ENCODE measurements around the gene COPZ2.
"Not testable (repeated sequence)": the region's sequence is repeated elsewhere in the genome, so short reads cannot be mapped to it uniquely, and the experiment has no call there.

The COPZ2 gene

DNA sequence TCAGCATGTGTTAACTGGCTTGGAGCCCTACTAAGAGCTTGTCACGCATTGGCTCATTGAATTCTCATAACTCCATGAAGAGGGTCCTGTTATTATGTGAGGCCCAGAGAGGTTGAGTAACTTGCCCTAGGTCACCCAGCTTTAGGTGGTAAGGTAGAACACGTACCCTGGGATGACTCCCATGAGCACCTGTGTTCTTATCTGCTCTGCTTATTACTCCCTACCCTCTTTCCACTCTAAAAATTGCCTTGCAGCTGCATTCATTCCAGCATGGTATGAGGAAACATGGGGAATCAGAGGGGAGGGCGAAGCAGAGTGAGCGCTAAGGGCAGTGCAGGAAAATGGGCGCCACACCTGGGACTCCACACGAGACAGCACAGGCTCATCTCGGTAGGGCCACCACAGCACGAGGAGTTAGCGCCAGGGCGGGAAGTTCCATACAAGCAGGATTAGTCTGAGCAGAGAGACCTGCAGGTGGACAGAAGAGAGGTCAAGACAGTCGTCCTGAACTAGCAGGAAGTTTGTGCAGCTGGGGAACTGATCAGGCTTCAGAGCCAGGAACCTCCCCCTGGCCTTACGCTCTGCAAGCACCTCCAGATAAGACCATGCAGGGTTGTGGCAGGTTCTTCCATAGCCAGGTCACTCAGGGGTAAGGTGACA, 10.1 kb downstream of the COPZ2 start:
- no peak for DNase-seq

DNA sequence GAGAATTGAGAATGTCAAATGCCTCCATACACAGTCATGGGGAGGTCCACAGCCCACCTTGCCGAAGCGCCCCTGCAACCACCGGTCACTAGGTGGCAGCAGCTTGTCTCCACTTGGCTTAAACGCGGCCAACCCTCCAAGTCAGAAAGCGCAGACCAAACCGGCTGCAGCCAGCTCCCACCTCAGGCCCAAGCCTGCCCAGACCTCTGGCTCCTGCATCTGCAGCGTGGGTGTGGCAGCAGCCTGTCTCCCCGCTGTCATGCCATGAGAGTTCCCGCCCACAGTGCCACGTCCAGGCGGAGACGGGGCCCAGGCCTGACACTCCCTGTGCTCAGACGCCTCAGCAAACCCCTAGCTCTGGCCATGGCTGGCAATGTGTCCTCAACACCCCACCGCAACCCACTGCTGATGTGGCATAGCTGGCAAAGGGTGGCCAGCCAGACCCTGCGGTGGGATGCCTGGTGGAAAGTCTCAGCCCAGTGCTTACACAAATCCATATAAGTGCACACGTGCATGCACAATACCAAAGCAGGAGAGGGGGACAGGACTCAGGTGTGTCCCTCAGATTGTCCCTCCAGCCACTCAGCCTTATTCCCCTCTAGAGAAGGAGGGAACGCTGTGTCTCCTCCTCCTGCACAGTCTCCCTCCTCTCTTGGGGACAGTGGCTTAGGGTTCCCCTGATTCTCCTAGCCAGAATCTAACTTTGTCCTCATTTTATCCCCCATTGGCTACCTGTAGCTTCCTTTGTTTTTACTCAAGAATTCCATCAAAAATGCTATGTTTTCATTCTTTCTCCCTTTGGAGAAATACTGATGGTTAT, 10.9 kb downstream of the COPZ2 start:
- peak; percentile 62 to 64 for DNase-seq

GRCh38 chr17:48025904-48026501, 11.6 kb downstream of the COPZ2 start:
- DNase-seq = no peak

DNA sequence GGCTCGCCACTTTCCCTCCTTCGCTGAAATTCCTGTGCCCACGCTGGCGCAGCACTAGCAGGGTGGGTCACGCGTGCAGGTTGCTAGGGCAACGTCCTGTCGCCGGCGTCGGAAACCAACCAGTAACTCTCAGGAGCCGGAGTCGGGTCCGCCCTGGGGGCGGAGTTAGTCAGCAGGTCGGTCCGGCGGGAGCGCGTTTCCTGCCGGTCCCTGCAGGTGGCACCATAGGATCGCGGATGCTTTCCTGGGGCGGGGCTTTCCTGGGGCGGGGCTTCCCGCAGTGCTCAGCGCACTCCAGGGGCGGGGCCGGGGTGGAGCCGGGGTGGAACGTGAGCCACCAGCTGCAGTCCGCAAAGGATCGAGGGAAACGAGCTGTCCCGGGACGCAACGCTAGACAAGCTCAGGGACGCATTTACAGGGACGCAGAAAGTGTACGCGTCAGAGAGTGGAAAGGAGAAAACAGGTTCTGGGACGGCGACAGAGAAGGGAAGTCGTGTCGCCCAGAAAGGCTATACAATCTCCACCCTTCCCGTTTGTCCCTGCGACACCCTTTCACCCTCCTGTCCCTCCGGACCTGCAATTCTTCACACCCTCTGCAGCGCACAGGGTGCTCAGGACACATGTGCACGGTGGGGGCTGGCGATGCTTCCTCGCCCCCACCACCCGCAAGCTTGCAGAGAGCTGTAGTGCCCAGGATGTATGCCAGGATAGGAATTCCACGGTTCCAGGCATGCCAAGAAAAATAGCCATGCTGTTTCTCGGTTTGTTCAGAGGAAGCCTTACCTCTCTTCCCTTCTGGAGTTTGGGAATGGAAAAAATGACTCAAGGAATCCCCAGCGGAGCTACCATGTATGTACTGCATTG, 12.3 kb downstream of the COPZ2 start:
- peak; percentile 97 to 99 for DNase-seq

DNA sequence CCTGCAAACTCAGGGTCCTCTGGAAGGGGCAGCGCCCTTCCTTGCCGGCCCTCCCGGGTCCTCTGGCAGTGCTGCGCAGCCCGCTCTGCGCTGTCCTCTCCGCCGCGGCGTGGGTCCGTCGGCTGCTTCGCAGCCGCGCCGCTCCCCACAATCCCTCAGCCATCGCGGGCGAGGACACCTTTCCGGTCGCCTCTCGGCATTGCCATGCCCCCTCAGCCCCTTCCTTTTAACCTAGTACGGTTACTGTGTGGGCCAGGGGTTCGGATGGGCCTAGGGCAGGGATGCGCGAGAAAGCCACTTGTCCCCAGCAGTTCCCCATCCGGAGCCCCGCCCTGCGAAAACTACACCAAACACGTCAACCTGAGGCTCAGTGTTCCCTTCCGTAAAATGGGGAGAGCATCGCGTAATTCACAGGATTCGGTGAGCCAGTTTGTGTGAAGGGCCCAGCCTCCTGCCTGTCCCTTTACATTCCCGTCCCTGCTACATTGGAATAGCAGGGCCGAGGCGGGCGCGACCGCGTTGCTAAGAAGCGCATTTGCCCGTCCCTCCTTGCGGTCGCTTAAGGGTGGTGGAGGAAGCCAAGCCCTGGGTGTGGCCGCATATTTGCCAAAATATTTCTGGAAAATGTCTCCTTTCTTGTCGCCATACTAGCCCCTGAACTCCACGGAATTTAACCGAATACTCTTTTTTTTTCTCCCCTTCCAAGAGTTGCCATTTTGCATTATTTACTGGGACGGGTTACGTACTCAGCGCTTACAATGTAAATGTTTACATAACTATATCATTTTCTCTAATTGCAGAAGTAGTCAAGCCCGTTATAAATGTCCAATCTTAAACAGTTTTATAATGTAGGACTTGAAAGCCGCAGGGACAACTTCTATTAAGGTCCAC, 13.2 kb downstream of the COPZ2 start:
- peak; percentile 17 for DNase-seq

GRCh38 chr17:48023400-48024148, 14.0 kb downstream of the COPZ2 start:
- DNase-seq = peak; percentile 24 to 35

GRCh38 chr17:48022901-48023300, 14.7 kb downstream of the COPZ2 start:
- no peak for DNase-seq

DNA sequence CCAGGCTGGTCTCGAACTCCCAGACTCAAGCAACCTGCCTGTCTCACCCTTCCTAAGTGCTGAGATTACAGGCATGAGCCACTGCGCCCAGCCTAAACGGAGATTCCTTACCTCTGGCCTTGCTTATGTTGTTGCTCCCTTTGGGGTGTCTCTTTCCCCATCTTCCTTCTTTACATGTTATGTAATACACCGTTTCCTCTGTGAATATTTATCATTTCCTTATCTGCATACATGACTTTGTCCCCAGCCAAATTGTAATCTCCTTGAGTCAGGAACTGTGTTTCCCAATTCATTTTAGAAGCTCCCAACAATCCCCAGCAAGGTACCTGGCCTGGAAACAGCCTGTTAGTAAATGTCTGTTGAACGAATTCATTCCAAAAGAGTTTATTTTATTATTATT, 15.7 kb downstream of the COPZ2 start:
- no peak for DNase-seq

DNA sequence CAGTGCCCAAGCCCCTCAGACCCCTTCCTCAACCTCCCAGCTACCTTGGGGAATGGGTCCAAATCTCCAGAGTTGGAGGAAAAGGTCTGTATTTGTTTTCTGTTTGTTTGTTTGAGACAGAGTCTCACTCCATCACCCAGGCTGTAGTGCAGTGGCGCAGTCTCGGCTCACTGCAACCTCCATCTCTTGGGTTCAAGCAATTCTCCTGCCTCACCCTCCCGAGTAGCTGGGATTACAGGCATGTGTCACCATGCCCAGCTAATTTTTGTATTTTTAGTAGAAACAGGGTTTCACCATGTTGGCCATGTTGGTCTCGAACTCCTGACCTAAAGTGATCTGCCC, 19.8 kb downstream of the COPZ2 start:
- DNase-seq = not testable (repeated sequence)

- no peak for DNase-seq
These were observed 21.5 kb downstream of the COPZ2 start for GRCh38 chr17:48016112-48016511.

GRCh38 chr17:48014595-48015111, 22.9 kb downstream of the COPZ2 start:
- DNase-seq = no peak

DNA sequence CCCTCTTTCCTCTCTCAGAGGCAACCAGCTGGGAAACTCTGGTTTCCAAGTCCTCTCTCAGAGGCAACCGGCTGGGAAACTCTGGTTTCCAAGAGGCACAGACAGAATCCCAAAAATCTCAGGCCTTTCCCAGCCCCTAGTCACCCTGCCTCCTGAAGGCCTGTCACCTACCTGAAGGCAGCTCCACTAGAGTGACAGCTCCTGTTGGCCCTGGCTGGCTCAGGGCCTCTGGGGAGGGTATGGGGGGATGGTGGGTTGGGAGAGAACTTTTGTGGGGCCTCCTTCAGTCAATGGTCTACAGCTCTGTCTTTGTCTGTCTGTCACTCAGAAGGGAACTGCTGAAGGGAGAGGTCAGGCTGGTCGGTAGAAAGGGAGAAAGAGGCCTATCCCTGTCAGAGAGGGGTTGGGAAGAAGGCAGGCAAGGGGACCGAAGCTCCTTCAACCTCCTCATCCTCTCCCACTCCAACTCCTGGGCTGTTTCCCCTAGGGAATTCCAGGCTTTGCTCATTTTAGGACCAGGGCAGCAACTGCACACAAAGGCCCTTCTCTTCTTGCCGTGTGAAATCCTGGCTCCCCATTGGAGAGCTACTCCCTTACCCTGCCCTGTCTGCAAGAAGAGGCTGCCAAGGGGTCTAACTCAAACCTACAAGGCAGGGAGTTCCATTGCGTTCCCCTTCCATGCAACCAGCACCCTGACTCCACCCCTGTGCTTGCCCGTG, 23.6 kb downstream of the COPZ2 start:
- DNase-seq = no peak

- no peak for DNase-seq
These were observed 24.9 kb downstream of the COPZ2 start for GRCh38 chr17:48012654-48013053.

GRCh38 chr17:48012151-48012520, 25.5 kb downstream of the COPZ2 start:
- DNase-seq = peak; percentile 57 to 64

GRCh38 chr17:48011405-48012150, 26.0 kb downstream of the COPZ2 start:
- peak; percentile 25 to 28 for DNase-seq

GRCh38 chr17:48010193-48010592, 27.4 kb downstream of the COPZ2 start:
- DNase-seq = no peak

DNA sequence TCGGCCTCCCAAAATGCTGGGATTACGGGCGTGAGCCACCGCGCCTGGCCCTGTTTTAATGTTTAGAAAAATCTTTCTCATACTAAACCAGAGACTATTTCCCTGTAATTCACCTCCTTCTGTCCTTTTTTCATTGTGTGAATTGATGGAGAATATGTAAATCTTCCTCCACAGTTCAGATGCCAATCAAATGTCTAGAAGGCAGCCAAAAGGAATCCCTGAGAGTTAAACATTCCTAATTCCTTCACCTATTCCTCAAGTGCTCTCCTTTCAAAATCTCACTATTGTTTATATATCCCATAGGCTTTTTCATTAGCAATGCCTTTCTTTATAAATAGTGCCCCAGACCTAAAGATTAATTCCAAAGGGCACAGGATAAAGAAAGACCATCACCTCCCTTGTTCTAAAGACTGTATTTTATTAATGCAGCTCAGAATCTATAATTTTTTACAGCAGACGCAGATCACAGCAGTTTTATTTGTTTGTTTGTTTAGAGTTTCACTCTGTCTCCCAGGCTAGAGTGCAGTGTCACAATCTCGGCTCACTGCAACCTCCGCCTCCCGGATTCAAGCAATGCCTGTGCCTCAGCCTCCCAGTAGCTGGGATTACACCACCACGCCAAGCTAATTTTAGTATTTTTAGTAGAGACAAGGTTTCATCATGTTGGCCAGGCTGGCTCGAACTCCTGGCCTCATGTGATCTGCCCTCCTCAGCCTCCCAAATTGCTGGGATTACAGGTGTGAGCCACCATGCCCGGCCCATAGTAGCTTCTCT, 30.5 kb downstream of the COPZ2 start:
- no peak for DNase-seq

DNA sequence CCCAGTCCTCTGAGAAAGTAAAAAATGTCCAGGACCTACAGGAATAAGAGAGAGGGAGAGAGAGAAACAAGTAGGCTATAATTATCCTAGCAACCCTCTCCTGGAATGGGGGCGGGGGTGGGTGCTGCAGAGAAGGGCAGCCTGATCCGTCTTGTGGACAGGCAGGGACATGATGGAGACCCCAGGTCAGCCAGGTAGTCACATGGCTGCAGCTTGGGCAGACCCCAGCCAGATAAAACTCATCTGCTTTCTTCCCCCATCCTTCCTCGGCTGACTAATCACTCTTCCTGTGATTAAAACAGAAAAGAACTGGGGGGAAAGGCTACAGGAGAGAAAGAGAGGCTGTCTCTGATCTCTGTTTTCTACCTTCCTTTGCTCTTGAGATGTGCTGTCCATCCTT, 32.6 kb downstream of the COPZ2 start:
- DNase-seq = no peak
